GM18511 (cell line): ENCODE results near the gene HSF5.

Experiments
- ATAC-seq: cut with Tn5 transposase; IDR thresholded peaks from one replicate; pipeline ENCODE4 v1.9.1; 2021; ENCODE audit warnings: mild to moderate bottlenecking, moderate library complexity; ENCODE audit not compliant: unreplicated experiment

HSF5 gene

GRCh38 chr17:58373003-58373402 is 115.2 kb downstream of the HSF5 start:
- no peak for ATAC-seq

- no peak for ATAC-seq
These were observed 116.8 kb downstream of the HSF5 start for GRCh38 chr17:58371300-58371950.

GRCh38 chr17:58370716-58371115 is 117.5 kb downstream of the HSF5 start:
- ATAC-seq = no peak

- ATAC-seq = no peak
These were observed 117.9 kb downstream of the HSF5 start for GRCh38 chr17:58370309-58370708.
